Endothelial cell of umbilical vein (primary cell): ENCODE data around the gene BCL11A. TPM values are rescaled to one million over a fixed set of nuclear protein-coding genes. Genes with fewer than 3 reads are reported as not detected.

Experiments used
- BruUV-seq: library from RNA; stranded (reverse); fragments of 400-500 nt; replicated peaks from 2 replicates; lab custom pipeline; 2021; lab: Mats Ljungman, UMichigan
- CTCF ChIA-PET: fragments of 300-600, 350-600 bp; sonication (Branson Sonifier 250); formaldehyde crosslinking; loops from one replicate; lab custom pipeline; 2021; ENCODE audit warnings: antibody characterized with exemption, inconsistent platforms; lab: Charles Lee
- POLR2A ChIA-PET: fragments of 300-600, 350-600 bp; sonication (Branson Sonifier 250); formaldehyde crosslinking; loops from one replicate; lab custom pipeline; 2021; ENCODE audit warnings: antibody characterized with exemption, inconsistent platforms; lab: Charles Lee
- DNase-seq: peaks from one replicate; pipeline ENCODE4 v3.0.0-alpha.2; 2011; ENCODE audit warnings: low read depth, low spot score
- FAIRE-seq: peaks from 2 replicates; lab custom pipeline; 2011; peaks lifted over from hg19 to GRCh38; lab: Jason Lieb, UNC
- H2AFZ ChIP-seq: 2 replicates; pipeline ENCODE4 v1.6.0; 2012; ENCODE audit warnings: low read depth, low read length, control low read depth, inconsistent platforms
- H3K27ac ChIP-seq: 2 replicates; pipeline ENCODE4 v1.5.1; 2011; ENCODE audit warnings: low read depth, mild to moderate bottlenecking, control low read depth, low read length, moderate library complexity; ENCODE audit not compliant: insufficient read depth
- H3K27me3 ChIP-seq, 2 experiments: 2 replicates each; pipeline versions ENCODE4 v1.6.0 to v1.6.1; 2011; ENCODE audit warnings: low read length in 2 of 2, mixed read lengths in 1 of 2; ENCODE audit not compliant: control insufficient read depth in 2 of 2, insufficient read depth in 2 of 2
- H3K36me3 ChIP-seq, 2 experiments: 2 replicates in 1 of 2; 3 replicates in 1 of 2; pipeline ENCODE4 v1.5.1; 2011; ENCODE audit warnings: low read length in 2 of 2, mild to moderate bottlenecking in 1 of 2, moderate library complexity in 1 of 2; ENCODE audit not compliant: control insufficient read depth in 2 of 2, insufficient read depth in 2 of 2; ENCODE audit errors: extremely low read depth in 1 of 2
- H3K4me1 ChIP-seq: 3 replicates; pipeline ENCODE4 v1.5.1; 2011; ENCODE audit warnings: mild to moderate bottlenecking, low read length; ENCODE audit not compliant: control insufficient read depth, insufficient read depth; ENCODE audit errors: extremely low read depth
- H3K4me2 ChIP-seq: 2 replicates; pipeline ENCODE4 v1.6.1; 2011; ENCODE audit warnings: low read length, control low read depth, mixed read lengths; ENCODE audit not compliant: insufficient read depth
- H3K4me3 ChIP-seq, 3 experiments: fragments of 200-600 bp in 1 of 3; sonication (generic), shearing (Covaris generic) in 1 of 3; replicated peaks in 1 of 3; 2 replicates each; pipeline ENCODE4 v1.5.1; 2011 to 2016; ENCODE audit warnings: control low read depth in 3 of 3, low read length in 3 of 3, mild to moderate bottlenecking in 2 of 3, inconsistent platforms in 1 of 3, low read depth in 1 of 3, moderate library complexity in 1 of 3; ENCODE audit not compliant: insufficient read depth in 1 of 3
- H3K79me2 ChIP-seq: 2 replicates; pipeline ENCODE4 v1.6.0; 2012; ENCODE audit warnings: low read length, inconsistent platforms; ENCODE audit not compliant: control insufficient read depth, insufficient read depth
- H3K9ac ChIP-seq: replicated peaks from 2 replicates; pipeline ENCODE3; 2011; ENCODE audit warnings: low read length, control low read depth; ENCODE audit not compliant: insufficient read depth; ENCODE audit errors: extremely low read depth
- H3K9me1 ChIP-seq: replicated peaks from 3 replicates; pipeline ENCODE4 v1.6.0; 2011; ENCODE audit warnings: mild to moderate bottlenecking, low read length; ENCODE audit not compliant: control insufficient read depth, insufficient read depth; ENCODE audit errors: extremely low read depth
- H3K9me3 ChIP-seq: replicated peaks from 2 replicates; pipeline ENCODE4 v1.5.1; 2012; ENCODE audit warnings: low read length, inconsistent platforms; ENCODE audit not compliant: control insufficient read depth, insufficient read depth
- H4K20me1 ChIP-seq: replicated peaks from 2 replicates; pipeline ENCODE3; 2011; ENCODE audit warnings: mild to moderate bottlenecking, low read length; ENCODE audit not compliant: control insufficient read depth, insufficient read depth; ENCODE audit errors: extremely low read depth
- CTCF ChIP-seq, 2 donors: IDR thresholded peaks; 1 replicate in 1 of 2; 2 replicates in 1 of 2; pipeline ENCODE4 v1.5.1; 2011; ENCODE audit warnings: low read length in 2 of 2, mild to moderate bottlenecking in 2 of 2, moderate library complexity in 2 of 2, control low read depth in 1 of 2, inconsistent platforms in 1 of 2, low read depth in 1 of 2; ENCODE audit not compliant: insufficient read depth in 1 of 2; ENCODE audit errors: extremely low read depth in 1 of 2
- EZH2 ChIP-seq: IDR thresholded peaks from 2 replicates; pipeline ENCODE4 v1.6.1; 2012; ENCODE audit warnings: borderline replicate concordance, low read depth, mild to moderate bottlenecking, moderate library complexity, low read length, inconsistent platforms; ENCODE audit not compliant: severe bottlenecking
- FOS ChIP-seq: IDR thresholded peaks from 2 replicates; pipeline ENCODE4 v1.6.1; 2011; ENCODE audit warnings: mild to moderate bottlenecking, low read length, moderate library complexity, borderline replicate concordance; ENCODE audit not compliant: insufficient read depth
- GATA2 ChIP-seq: IDR thresholded peaks from 2 replicates; pipeline ENCODE4 v1.7.0; 2011; ENCODE audit warnings: low read depth, mild to moderate bottlenecking, moderate library complexity, mixed read lengths, low read length; ENCODE audit not compliant: insufficient read length, insufficient read depth
- JUN ChIP-seq: IDR thresholded peaks from 2 replicates; pipeline ENCODE4 v1.6.1; 2011; ENCODE audit warnings: borderline replicate concordance, low read depth; ENCODE audit not compliant: insufficient read length, insufficient read depth
- MAX ChIP-seq: IDR thresholded peaks from 2 replicates; pipeline ENCODE4 v1.6.1; 2011; ENCODE audit not compliant: insufficient read depth, insufficient read length
- MYC ChIP-seq: IDR thresholded peaks from one replicate; pipeline ENCODE4 v1.6.1; 2011; ENCODE audit warnings: mild to moderate bottlenecking, low read depth, low read length
- POLR2A ChIP-seq: IDR thresholded peaks from 2 replicates; pipeline ENCODE4 v1.6.1; 2012; ENCODE audit warnings: low read depth, mild to moderate bottlenecking, control low read depth, low read length
- POLR2AphosphoS5 ChIP-seq: IDR thresholded peaks from 2 replicates; pipeline ENCODE4 v1.6.1; 2012; ENCODE audit warnings: low read depth, mild to moderate bottlenecking, control low read depth, low read length, moderate library complexity; ENCODE audit not compliant: insufficient read depth
- dilution Hi-C: fragments of 300-500 bp; cut with MboI; formaldehyde crosslinking; loops from one replicate; pipeline ENCODE4 v1.15.0; 2019; ENCODE audit warnings: low sequenced_read_pairs; ENCODE audit not compliant: extremely low pct_ligation_motif_present
- intact Hi-C: fragments of 100-400 bp; cut with micrococcal nuclease; formaldehyde crosslinking; loops from one replicate; pipeline ENCODE4 v1.10.0; 2022
- polyA plus RNA-seq, 4 experiments: library from polyadenylated mRNA; depleted of rRNA in 3 of 4; stranded (reverse) in 3 of 4; unstranded in 1 of 4; fragments of >200 nt; gene quantifications; 2 replicates each; pipeline versions ENCODE4 v1.2.1 to v1.2.3, GENCODE V29; 2011 to 2012; ENCODE audit warnings: missing spikeins in 1 of 4
- total RNA-seq: library from RNA; stranded (reverse); gene quantifications from 2 replicates; pipeline ENCODE4 v1.2.3, GENCODE V29; 2021

Gene BCL11A
- total and polyA plus RNA-seq, 2 donors (not counting 3 experiments of a cell fraction or from before 2014, with no cell fraction given), result 0.12 to 0.88 TPM

GRCh38 chr2:60577682-60578283 is 24.3 kb upstream of the BCL11A start:
- dilution Hi-C loops (no loop called here), intact Hi-C loops (no loop called here)
- Histone ChIP-seq H3K36me3 (no peaks in the 10 kb centered on the region), H3K9me3 (no peaks in the 10 kb centered on the region), H3K27me3 (peaks cover 5 to 7% of the 10 kb centered on the region in 2 experiments), H4K20me1 (no peaks in the 10 kb centered on the region), H3K27ac (no peak overlapping the region), H2AFZ (no peak overlapping the region), H3K9ac (no peak overlapping the region), H3K9me1 (no peaks in the 10 kb centered on the region), H3K4me3 (no peak overlapping the region), H3K4me2 (no peak overlapping the region), H3K4me1 (no peaks in the 10 kb centered on the region), H3K79me2 (no peaks in the 10 kb centered on the region)
- no TSS peak for BruUV-seq
- DNase-seq, result no peak
- CTCF ChIA-PET, result no interaction called here
- TF ChIP-seq EZH2, result no peak
- TF ChIP-seq POLR2A, result no peak
- no peak for TF ChIP-seq CTCF (IDR thresholded peaks at IDR 0.05; ENCODE audit: extremely low read depth in 1 of 2, insufficient read depth in 1 of 2, low read depth in 1 of 2, low read length in 2 of 2)
- no peak for TF ChIP-seq FOS
- no peak for TF ChIP-seq MAX
- TF ChIP-seq JUN, result no peak
- no peak for TF ChIP-seq POLR2AphosphoS5
- TF ChIP-seq MYC, result no peak
- no peak for TF ChIP-seq GATA2
- no peak for FAIRE-seq
- POLR2A ChIA-PET, result no interaction called here
